IMR-90 (cell line): ENCODE measurements around the gene NTRK3. TPM values are rescaled to one million over a fixed set of nuclear protein-coding genes. Genes with fewer than 3 reads are reported as not detected.

Source experiments
- ATAC-seq: fragments of 200-7000 bp; cut with Tn5 transposase; 2 replicates; pipeline ENCODE4 v1.9.1; 2020; ENCODE audit warnings: low read depth, mild to moderate bottlenecking, moderate library complexity
- BruUV-seq: library from RNA; stranded (reverse); fragments of 400-500 nt; replicated peaks from 2 replicates; lab custom pipeline; 2021; lab: Mats Ljungman, UMichigan
- CTCF ChIA-PET: fragments of 300-600 bp; formaldehyde crosslinking; extraction: SDS; loops from one replicate; lab custom pipeline; 2021; ENCODE audit warnings: antibody characterized with exemption; lab: Yijun Ruan, JAX
- POLR2A ChIA-PET: fragments of 300-600 bp; sonication (Branson Sonifier 250); formaldehyde crosslinking; loops from one replicate; lab custom pipeline; 2022; ENCODE audit warnings: antibody characterized with exemption; ENCODE audit not compliant: unreplicated experiment; lab: Charles Lee
- DNase-seq: peaks from one replicate; pipeline ENCODE4 v3.0.0; 2013
- H2AFZ ChIP-seq: replicated peaks from 2 replicates; pipeline ENCODE3; 2013; ENCODE audit warnings: low read length, mild to moderate bottlenecking; ENCODE audit not compliant: poor library complexity
- H2AK5ac ChIP-seq: 2 replicates; pipeline ENCODE4 v1.6.1; 2013; ENCODE audit warnings: low read depth, low read length, inconsistent platforms
- H2AK9ac ChIP-seq: replicated peaks from 2 replicates; pipeline ENCODE3; 2013; ENCODE audit warnings: mild to moderate bottlenecking, low read depth, low read length, moderate library complexity; ENCODE audit not compliant: poor library complexity
- H2BK120ac ChIP-seq: 2 replicates; pipeline ENCODE4 v1.6.1; 2013; ENCODE audit warnings: low read depth, low read length, inconsistent platforms
- H2BK15ac ChIP-seq: 3 replicates; pipeline ENCODE4 v1.6.1; 2013; ENCODE audit warnings: low read depth, low read length, inconsistent platforms
- H2BK20ac ChIP-seq: 2 replicates; pipeline ENCODE4 v1.6.1; 2013; ENCODE audit warnings: low read depth, mild to moderate bottlenecking, inconsistent platforms, low read length, moderate library complexity
- H2BK5ac ChIP-seq: 2 replicates; pipeline ENCODE4 v1.6.1; 2013; ENCODE audit warnings: mild to moderate bottlenecking, low read depth, low read length, inconsistent platforms; ENCODE audit not compliant: poor library complexity, severe bottlenecking
- H3K14ac ChIP-seq: replicated peaks from 2 replicates; pipeline ENCODE4 v1.6.1; 2013; ENCODE audit warnings: low read depth, low read length, inconsistent platforms
- H3K18ac ChIP-seq: 2 replicates; pipeline ENCODE4 v1.6.1; 2013; ENCODE audit warnings: low read depth, low read length, control low read depth
- H3K23ac ChIP-seq: 2 replicates; pipeline ENCODE4 v1.6.1; 2013; ENCODE audit warnings: low read depth, low read length, inconsistent platforms
- H3K27ac ChIP-seq: 2 replicates; pipeline ENCODE4 v1.5.1; 2013; ENCODE audit warnings: mild to moderate bottlenecking, control low read depth, low read length; ENCODE audit not compliant: insufficient read depth
- H3K27me3 ChIP-seq: 2 replicates; pipeline ENCODE4 v1.6.1; 2013; ENCODE audit warnings: low read length; ENCODE audit not compliant: control insufficient read depth, insufficient read depth
- H3K36me3 ChIP-seq: 2 replicates; pipeline ENCODE4 v1.6.1; 2013; ENCODE audit warnings: low read length, mixed read lengths; ENCODE audit not compliant: control insufficient read depth, insufficient read depth
- H3K4ac ChIP-seq: 2 replicates; pipeline ENCODE4 v1.6.1; 2013; ENCODE audit warnings: low read depth, low read length, inconsistent platforms
- H3K4me1 ChIP-seq: 2 replicates; pipeline ENCODE4 v1.6.1; 2013; ENCODE audit warnings: low read length, mixed read lengths; ENCODE audit not compliant: control insufficient read depth, insufficient read depth
- H3K4me2 ChIP-seq: 2 replicates; pipeline ENCODE4 v1.6.1; 2013; ENCODE audit warnings: low read depth, mild to moderate bottlenecking, control low read depth, low read length, moderate library complexity
- H3K4me3 ChIP-seq: 2 replicates; pipeline ENCODE4 v1.5.1; 2013; ENCODE audit warnings: low read depth, mild to moderate bottlenecking, control low read depth, low read length, moderate library complexity; ENCODE audit not compliant: insufficient read depth
- H3K56ac ChIP-seq: 2 replicates; pipeline ENCODE4 v1.6.1; 2013; ENCODE audit warnings: low read length, inconsistent platforms; ENCODE audit not compliant: insufficient read depth; ENCODE audit errors: extremely low read depth
- H3K79me1 ChIP-seq, 2 experiments: 2 replicates each; pipeline ENCODE4 v1.6.1; 2013; ENCODE audit warnings: low read length in 2 of 2, inconsistent platforms in 1 of 2, low read depth in 1 of 2
- H3K9ac ChIP-seq: 2 replicates; pipeline ENCODE4 v1.6.1; 2013; ENCODE audit warnings: low read depth, low read length, control low read depth
- H3K9me1 ChIP-seq: 2 replicates; pipeline ENCODE4 v1.6.1; 2013; ENCODE audit warnings: low read length, inconsistent platforms; ENCODE audit not compliant: insufficient read depth
- H3K9me3 ChIP-seq: 2 replicates; pipeline ENCODE4 v1.6.1; 2013; ENCODE audit warnings: low read length; ENCODE audit not compliant: control insufficient read depth, insufficient read depth
- H4K20me1 ChIP-seq: 2 replicates; pipeline ENCODE4 v1.6.1; 2013; ENCODE audit warnings: low read length, inconsistent platforms; ENCODE audit not compliant: insufficient read depth
- H4K5ac ChIP-seq: 2 replicates; pipeline ENCODE4 v1.6.1; 2013; ENCODE audit warnings: mild to moderate bottlenecking, low read depth, low read length, control low read depth
- H4K8ac ChIP-seq, 2 experiments: 2 replicates each; pipeline ENCODE4 v1.6.1; 2013; ENCODE audit warnings: low read depth in 2 of 2, low read length in 2 of 2, control low read depth in 1 of 2, inconsistent platforms in 1 of 2
- H4K91ac ChIP-seq: 2 replicates; pipeline ENCODE4 v1.6.1; 2013; ENCODE audit warnings: low read depth, low read length, inconsistent platforms; ENCODE audit not compliant: insufficient read depth
- CEBPB ChIP-seq: IDR thresholded peaks from 2 replicates; pipeline ENCODE4 v1.6.1; 2012; ENCODE audit warnings: low read depth, low read length, improper control_type of control experiment
- CTCF ChIP-seq: conservative IDR thresholded peaks from 2 replicates; pipeline ENCODE4 v1.5.1; 2012; ENCODE audit warnings: mild to moderate bottlenecking, low read depth, low read length, improper control_type of control experiment
- ELK1 ChIP-seq: fragments of 150-350 bp; IDR thresholded peaks from 2 replicates; pipeline ENCODE4 v1.6.1; 2016; ENCODE audit warnings: low read depth, mild to moderate bottlenecking, low read length, moderate library complexity, borderline replicate concordance
- FOS ChIP-seq: fragments of 150-350 bp; IDR thresholded peaks from 2 replicates; pipeline ENCODE4 v1.6.1; 2016; ENCODE audit warnings: low read depth, low read length
- MAZ ChIP-seq: IDR thresholded peaks from 2 replicates; pipeline ENCODE4 v1.6.1; 2012; ENCODE audit warnings: low read depth, mild to moderate bottlenecking, low read length, improper control_type of control experiment, moderate library complexity, borderline replicate concordance
- MXI1 ChIP-seq: IDR thresholded peaks from 2 replicates; pipeline ENCODE4 v1.6.1; 2012; ENCODE audit warnings: low read depth, mild to moderate bottlenecking, low read length, moderate library complexity, borderline replicate concordance
- RFX5 ChIP-seq: IDR thresholded peaks from 2 replicates; pipeline ENCODE4 v1.8.0; 2012; ENCODE audit warnings: low read depth, mild to moderate bottlenecking, low read length, moderate library complexity
- WGBS, 2 experiments: methylation state at CpG; one replicate each; pipeline versions ENCODE4 v1.1.5 to v1.1.7; 2013; ENCODE audit warnings: missing lambda C conversion rate in 2 of 2; ENCODE audit not compliant: insufficient read length in 1 of 2; ENCODE audit errors: extremely low coverage in 2 of 2; 5-methylcytosine and 5-hydroxymethylcytosine counted together
- dilution Hi-C: fragments of 300-500 bp; cut with HindIII; formaldehyde crosslinking; loops from one replicate; pipeline ENCODE4 v1.14.3; 2018; ENCODE audit warnings: low sequenced_read_pairs; ENCODE audit not compliant: unreplicated experiment
- in situ Hi-C: fragments of 300-500 bp; cut with MboI; formaldehyde crosslinking; loops from 3 replicates; pipeline ENCODE4 v1.14.3; 2019; ENCODE audit warnings: low sequenced_read_pairs, inconsistent platforms, mixed read lengths
- intact Hi-C: fragments of 100-400 bp; cut with micrococcal nuclease; formaldehyde crosslinking; loops from 2 replicates; pipeline ENCODE4 v1.10.0; 2022
- polyA plus RNA-seq, 3 experiments: library from polyadenylated mRNA; depleted of rRNA; stranded (reverse); fragments of >200 nt; gene quantifications; 2 replicates each; pipeline ENCODE4 v1.2.3, GENCODE V29; 2012; ENCODE audit warnings: low replicate concordance in 1 of 3
- total RNA-seq: library from RNA; depleted of rRNA; stranded (reverse); fragments of >200 nt; gene quantifications from 2 replicates; pipeline ENCODE4 v1.2.3, GENCODE V29; 2012

NTRK3 gene
- total and polyA plus RNA-seq, 2 of the 4 experiments (the other 2 are of a cell fraction) = under 0.01 to 0.15 TPM

GRCh38 chr15:88124199-88124598 is 132.3 kb downstream of the NTRK3 start:
- Histone ChIP-seq H3K18ac (no peak overlapping the region), H2AK5ac (no peak overlapping the region), H2BK5ac (no peak overlapping the region), H3K27ac (no peak overlapping the region), H3K4me2 (no peak overlapping the region), H3K4me3 (no peak overlapping the region), H3K79me1 (no peaks in the 10 kb centered on the region), H2AFZ (no peak overlapping the region), H3K56ac (no peak overlapping the region), H4K91ac (no peak overlapping the region), H2BK15ac (no peak overlapping the region), H2BK20ac (no peak overlapping the region), H2BK120ac (no peak overlapping the region), H4K5ac (no peak overlapping the region), H3K9ac (no peak overlapping the region), H3K23ac (no peak overlapping the region), H4K20me1 (no peaks in the 10 kb centered on the region), H3K14ac (no peak overlapping the region), H4K8ac (no peak overlapping the region), H3K36me3 (no peaks in the 10 kb centered on the region), H3K27me3 (no peaks in the 10 kb centered on the region), H3K4ac (no peak overlapping the region), H3K9me1 (no peaks in the 10 kb centered on the region), H2AK9ac (no peak overlapping the region), H3K9me3 (peaks cover 24% of the 10 kb centered on the region), H3K4me1 (no peaks in the 10 kb centered on the region)
- dilution Hi-C loops = no loop called here
- POLR2A ChIA-PET = no interaction called here
- CTCF ChIA-PET = no interaction called here
- BruUV-seq = no TSS peak
- 59% methylated on average over 3 of the region's 5 CpGs; no CpG with 5 or more reads in 1 of the 2 experiments for WGBS, 2 experiments
- intact Hi-C loops = no loop called here
- DNase-seq (no peak), ATAC-seq (no peak)
- in situ Hi-C loops = no loop called here
- no peak for TF ChIP-seq RFX5
- TF ChIP-seq FOS = no peak
- TF ChIP-seq CTCF = no peak
- no peak for TF ChIP-seq MXI1
- no peak for TF ChIP-seq CEBPB
- no peak for TF ChIP-seq MAZ
- TF ChIP-seq ELK1 = no peak
